ENCODE results near the gene LIPI.
A peak's percentile ranks its signal among the peaks of the same experiment; 100 is the strongest.
"Not testable (repeated sequence)": the region's sequence is repeated elsewhere in the genome, so short reads cannot be mapped to it uniquely, and the experiment has no call there.

The LIPI gene

GRCh38 chr21:14210738-14211137 lies at the start of gene LIPI:
Gene LIPI (minus strand): TSS chr21:14210955. CDS start chr21:14210845, 110 bp downstream.
- DNase-seq (ENCODE audit: low spot score), result no peak

GRCh38 chr21:14260174-14260764 lies 49.5 kb upstream of the LIPI start:
- no peak for DNase-seq (ENCODE audit: low spot score)

- DNase-seq (ENCODE audit: low spot score), result peak; percentile 86
Observed at GRCh38 chr21:14259747-14260146, 49.0 kb upstream of the LIPI start.

- peak; percentile 57 for DNase-seq (ENCODE audit: low spot score)
Observed at GRCh38 chr21:14251336-14251735, 40.6 kb upstream of the LIPI start.

- no peak for DNase-seq (ENCODE audit: low spot score)
Observed at GRCh38 chr21:14245711-14246110, 35.0 kb upstream of the LIPI start.

GRCh38 chr21:14244911-14245310 lies 34.2 kb upstream of the LIPI start:
- DNase-seq (ENCODE audit: low spot score), result no peak

GRCh38 chr21:14243874-14244273 lies 33.1 kb upstream of the LIPI start:
- no peak for DNase-seq (ENCODE audit: low spot score)

GRCh38 chr21:14243461-14243860 lies 32.7 kb upstream of the LIPI start:
- DNase-seq (ENCODE audit: low spot score), result no peak

- no peak for DNase-seq (ENCODE audit: low spot score)
Observed at GRCh38 chr21:14241297-14241696, 30.5 kb upstream of the LIPI start.

GRCh38 chr21:14239281-14239680 lies 28.5 kb upstream of the LIPI start:
- no peak for DNase-seq (ENCODE audit: low spot score)

- DNase-seq (ENCODE audit: low spot score), result no peak
Observed at GRCh38 chr21:14236180-14236579, 25.4 kb upstream of the LIPI start.

- DNase-seq (ENCODE audit: low spot score), result no peak
Observed at GRCh38 chr21:14235101-14235500, 24.3 kb upstream of the LIPI start.

- no peak for DNase-seq (ENCODE audit: low spot score)
Observed at GRCh38 chr21:14229399-14229798, 18.6 kb upstream of the LIPI start.

GRCh38 chr21:14223365-14223764 lies 12.6 kb upstream of the LIPI start:
- no peak for DNase-seq (ENCODE audit: low spot score)

- peak; percentile 85 for DNase-seq (ENCODE audit: low spot score)
Observed at GRCh38 chr21:14215971-14216641, 5.4 kb upstream of the LIPI start, which contains the start of gene RBM11. Gene RBM11 (plus strand): TSS chr21:14216157. CDS start chr21:14216187, 30 bp downstream.

GRCh38 chr21:14213164-14213563 lies 2.4 kb upstream of the LIPI start:
- no peak for DNase-seq (ENCODE audit: low spot score)

GRCh38 chr21:14206222-14206621 lies 4.5 kb downstream of the LIPI start:
- no peak for DNase-seq (ENCODE audit: low spot score)

GRCh38 chr21:14166463-14167223 lies 44.1 kb downstream of the LIPI start:
- not testable (repeated sequence) for DNase-seq (ENCODE audit: low spot score)

GRCh38 chr21:14143999-14144398 lies 66.8 kb downstream of the LIPI start:
- no peak for DNase-seq (ENCODE audit: low spot score)

- DNase-seq (ENCODE audit: low spot score), result no peak
Observed at GRCh38 chr21:14124266-14124665, 86.5 kb downstream of the LIPI start.

- no peak for DNase-seq (ENCODE audit: low spot score)
Observed at GRCh38 chr21:14121719-14122118, 89.0 kb downstream of the LIPI start.

GRCh38 chr21:14120091-14120734 lies 90.5 kb downstream of the LIPI start:
- peak; percentile 66 for DNase-seq (ENCODE audit: low spot score)

- no peak for DNase-seq (ENCODE audit: low spot score)
Observed at GRCh38 chr21:14119038-14119437, 91.7 kb downstream of the LIPI start.

All from Ammon's horn (tissue), 1 donor.